Urothelium cell line (cell line): ENCODE data around the gene SLX9.

Experiments
- DNase-seq: peaks from one replicate; pipeline ENCODE4 v3.0.0; 2011; ENCODE audit warnings: low spot score, mixed read lengths
- FAIRE-seq: peaks from 2 replicates; lab custom pipeline; 2011; peaks lifted over from hg19 to GRCh38; lab: Jason Lieb, UNC

Gene SLX9

GRCh38 chr21:44999428-44999971, 59.7 kb downstream of the SLX9 start:
- DNase-seq (no peak), FAIRE-seq (no peak)

DNA sequence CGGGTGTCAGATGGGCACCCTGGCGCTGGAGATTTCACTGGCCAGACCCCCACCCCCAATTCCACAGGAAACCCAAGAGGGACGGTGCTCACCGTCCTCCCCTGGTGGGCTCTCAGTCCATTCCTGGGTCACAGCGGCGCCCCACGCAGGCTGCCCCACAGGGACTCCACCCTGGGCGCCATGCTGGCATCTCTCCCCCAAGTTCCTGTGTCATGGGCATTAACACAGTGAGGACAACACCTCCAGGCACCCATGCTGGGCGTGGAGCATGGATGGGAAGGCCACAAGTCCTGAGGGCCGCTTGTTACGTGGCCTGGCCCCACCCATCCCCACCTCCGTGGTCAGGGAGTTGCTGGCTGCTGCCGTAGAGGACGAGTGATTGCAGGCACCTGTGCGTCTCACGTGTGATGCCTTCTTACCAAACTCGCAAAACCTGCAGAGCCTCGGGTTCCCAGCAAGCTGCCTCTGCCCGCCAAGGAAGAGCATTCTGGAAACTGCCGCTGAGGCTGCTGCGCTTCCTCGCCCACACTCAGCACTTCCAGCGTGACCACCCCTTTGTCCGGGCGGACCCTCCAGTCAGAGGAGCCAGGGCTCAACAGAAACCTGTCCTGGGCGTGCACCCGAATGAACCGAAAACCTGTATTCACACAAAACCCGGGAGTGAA, 60.3 kb downstream of the SLX9 start:
- FAIRE-seq: no peak

GRCh38 chr21:45000637-45001133, 60.9 kb downstream of the SLX9 start:
- DNase-seq (no peak), FAIRE-seq (no peak)

More for the DNA sequence above, 60.3 kb downstream of the SLX9 start:
- DNase-seq: no peak

GRCh38 chr21:45001134-45002095, 61.6 kb downstream of the SLX9 start:
- FAIRE-seq (no peak), DNase-seq (peak; percentile 74)

DNA sequence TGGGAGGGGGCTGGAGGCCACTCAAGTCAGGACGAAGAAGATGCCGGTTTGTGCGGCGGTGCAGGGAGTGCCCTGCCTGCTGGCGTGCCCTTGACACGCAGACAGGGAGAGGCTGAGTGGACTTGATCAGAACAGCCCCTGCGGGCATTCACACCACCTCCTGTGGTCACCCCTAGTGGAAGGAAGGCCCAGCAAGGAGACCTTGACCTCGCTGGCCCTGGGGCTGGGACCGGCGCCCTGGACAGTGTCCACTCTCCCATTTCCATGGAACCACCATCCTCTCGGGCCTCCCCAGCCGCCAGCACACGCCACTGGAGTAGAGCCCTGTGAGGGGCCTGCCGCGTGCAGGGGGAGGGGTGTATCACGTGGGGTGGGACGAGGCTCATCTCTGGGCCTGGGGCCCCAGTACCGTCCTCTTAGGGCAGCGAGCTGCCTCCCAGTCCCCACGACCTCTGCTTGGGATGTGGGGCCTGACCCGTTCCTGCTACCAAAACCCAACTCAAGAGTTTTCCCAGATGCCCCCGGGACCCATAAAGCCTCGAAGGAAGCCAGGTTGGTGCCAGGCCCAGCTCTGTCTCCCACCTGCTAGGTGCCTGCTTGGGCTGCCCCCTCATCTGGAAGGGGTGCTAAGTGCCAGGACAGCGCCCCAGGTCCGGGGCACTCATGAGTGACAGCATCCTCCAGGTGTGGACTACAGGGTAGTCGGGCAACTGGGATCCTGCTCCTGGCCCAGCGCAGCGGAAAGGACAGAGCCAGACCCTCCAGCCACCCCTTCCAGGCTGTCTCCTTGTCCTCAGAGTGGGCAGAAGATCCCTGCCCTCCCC, 62.8 kb downstream of the SLX9 start:
- DNase-seq (no peak), FAIRE-seq (no peak)

DNA sequence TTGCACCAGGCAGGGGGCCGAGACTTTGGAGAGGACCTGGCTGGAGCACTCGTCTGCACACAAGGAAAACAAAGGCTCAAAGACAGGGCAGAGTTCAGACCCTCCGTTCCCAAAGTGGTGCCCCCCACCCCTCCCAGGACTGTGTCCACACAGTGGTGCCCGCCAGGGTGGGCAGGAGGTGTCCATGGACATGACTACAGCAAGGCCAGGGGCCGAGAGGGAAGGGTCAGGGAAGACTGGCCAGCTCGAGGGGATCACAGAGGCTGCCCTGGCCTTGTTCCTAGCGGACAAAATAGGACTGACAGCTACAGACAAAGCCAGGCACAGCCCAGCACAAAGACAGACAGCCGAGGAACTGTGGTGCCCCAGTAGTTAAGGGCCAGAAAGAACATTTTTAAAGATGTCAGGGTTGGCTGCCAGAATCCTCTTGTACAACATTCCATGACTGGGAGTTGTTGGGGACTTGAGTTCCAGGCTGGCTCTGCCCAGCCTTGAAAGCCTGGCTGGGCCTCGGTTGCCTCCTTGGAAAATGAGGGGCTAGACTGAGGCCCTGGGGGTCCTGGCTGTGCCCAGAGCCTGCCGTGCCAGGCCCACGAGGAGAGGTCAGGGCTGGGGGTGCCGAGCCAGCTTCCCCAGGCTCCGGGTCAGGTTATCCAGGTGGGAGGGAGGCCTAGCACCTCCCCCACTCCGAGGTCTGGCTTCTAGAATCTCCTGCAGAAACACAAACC, 63.7 kb downstream of the SLX9 start:
- DNase-seq (no peak), FAIRE-seq (no peak)

- FAIRE-seq (no peak), DNase-seq (no peak)
Measured at GRCh38 chr21:45004059-45004422, 64.2 kb downstream of the SLX9 start.

GRCh38 chr21:45004481-45005247, 64.8 kb downstream of the SLX9 start:
- DNase-seq: peak; percentile 64
- peak; percentile 44 for FAIRE-seq

DNA sequence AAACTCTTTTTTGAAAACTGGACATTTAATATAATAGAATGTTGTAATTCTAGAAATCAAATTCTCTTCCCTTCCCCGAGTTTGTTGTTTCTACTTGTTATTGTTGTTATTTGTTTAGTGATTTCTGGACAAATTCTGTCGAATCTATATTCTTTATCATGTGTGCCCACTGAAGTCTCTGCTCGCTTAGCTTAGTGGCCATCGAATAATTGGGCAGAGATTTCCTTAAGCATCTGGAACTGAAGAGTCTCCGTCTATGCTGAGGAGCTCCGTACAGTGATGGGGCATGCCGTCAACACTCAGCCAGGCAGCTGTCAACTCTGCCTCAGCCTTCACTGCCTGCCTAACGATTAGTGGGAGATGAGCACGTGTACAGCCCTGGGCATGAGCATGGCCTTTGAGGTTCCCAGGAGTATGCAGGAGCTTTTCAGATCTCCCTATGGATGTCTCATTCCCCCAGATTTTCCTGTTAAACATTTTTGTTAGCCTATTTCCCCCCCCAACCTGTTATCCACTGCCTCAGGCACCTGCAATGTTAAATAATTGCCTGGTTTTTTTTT, 66.8 kb downstream of the SLX9 start:
- DNase-seq (no peak), FAIRE-seq (no peak)

DNA sequence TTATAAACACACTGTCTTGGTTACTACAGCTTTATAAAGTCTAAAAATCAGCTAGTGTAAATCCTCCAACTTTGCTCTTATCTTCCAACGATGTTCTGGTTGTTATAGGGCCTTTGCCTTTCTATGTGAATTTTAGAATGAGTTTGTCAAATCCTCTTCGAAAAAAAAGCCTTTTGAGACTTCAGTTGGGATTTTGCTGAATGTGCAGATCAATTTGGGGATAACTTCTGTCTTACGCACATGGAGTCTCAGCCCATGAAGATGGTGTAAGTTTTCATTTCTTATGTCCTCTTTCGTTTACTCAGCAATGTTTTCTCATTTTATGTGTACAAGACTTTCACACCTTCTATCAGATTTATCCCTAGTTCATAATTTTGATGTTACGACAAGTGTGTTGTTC, 69.8 kb downstream of the SLX9 start:
- FAIRE-seq (no peak), DNase-seq (no peak)

DNA sequence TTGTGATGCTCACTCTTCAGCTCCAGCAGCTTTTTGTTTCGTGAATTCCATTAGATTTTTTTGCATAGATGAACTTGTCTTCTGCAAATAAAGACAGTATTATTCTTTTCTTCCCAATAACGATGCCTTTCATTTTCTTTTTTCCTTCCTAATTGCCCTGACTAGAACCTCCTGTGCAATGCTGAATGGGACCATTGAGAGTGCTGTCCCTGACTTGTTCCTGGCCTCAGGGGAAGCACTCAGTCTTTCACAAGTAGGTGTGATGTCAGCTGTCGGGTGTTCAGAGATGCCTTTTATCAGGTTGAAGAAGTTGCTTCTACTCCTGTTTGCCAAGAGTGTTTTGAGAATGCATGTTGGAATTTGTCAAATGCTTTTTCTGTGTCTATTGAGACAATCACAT, 70.3 kb downstream of the SLX9 start:
- no peak for FAIRE-seq

DNA sequence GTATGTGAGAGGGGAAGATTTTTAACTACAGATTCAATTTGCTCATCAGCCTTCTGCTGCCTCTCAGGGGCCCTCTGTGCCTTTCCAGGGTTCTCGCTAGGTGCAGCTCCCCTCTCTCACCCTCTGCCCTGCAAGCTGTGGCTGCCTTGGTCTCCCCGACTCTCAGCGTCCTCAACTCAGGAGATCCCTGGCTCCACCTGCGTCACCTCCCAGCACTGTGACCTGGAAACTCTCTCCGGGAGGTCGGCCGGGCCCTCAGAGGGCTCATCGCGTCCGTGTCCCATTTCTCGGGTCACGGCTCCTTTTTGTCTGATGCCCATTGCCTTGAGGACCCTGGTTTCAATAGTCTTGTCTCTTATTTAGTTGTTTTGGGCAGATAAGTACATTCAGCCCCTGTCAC, 71.0 kb downstream of the SLX9 start:
- no peak for FAIRE-seq
- DNase-seq: no peak

More for the DNA sequence above, 70.3 kb downstream of the SLX9 start:
- DNase-seq: no peak

DNA sequence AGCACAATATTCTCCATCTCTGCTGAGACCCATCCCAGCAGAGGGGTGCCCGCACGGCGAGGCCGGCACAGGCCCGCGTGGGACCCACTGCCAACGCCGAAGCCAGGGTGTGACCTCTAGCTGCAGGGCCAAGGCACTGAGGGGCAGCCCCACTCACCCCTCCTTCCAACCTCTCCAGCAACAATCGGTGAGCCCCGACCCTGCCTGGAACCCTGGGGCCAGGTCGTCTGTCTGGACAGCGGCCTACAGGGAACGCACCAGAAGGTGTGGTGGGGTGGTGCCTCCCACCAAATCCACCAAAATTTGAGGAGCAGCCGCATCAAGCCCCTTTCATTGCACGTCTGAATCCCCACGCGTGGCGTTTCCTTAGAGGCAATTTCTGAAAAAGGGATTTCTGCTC, 71.6 kb downstream of the SLX9 start:
- DNase-seq: no peak
- FAIRE-seq: no peak

- DNase-seq: peak; percentile 91
- FAIRE-seq: peak; percentile 55
Measured at GRCh38 chr21:45011911-45012661, 72.3 kb downstream of the SLX9 start.

GRCh38 chr21:45012662-45013259, 72.9 kb downstream of the SLX9 start:
- DNase-seq: peak; percentile 78
- FAIRE-seq: no peak

- no peak for FAIRE-seq
- peak; percentile 39 for DNase-seq
Measured at GRCh38 chr21:45013260-45013841, 73.5 kb downstream of the SLX9 start.

- DNase-seq (no peak), FAIRE-seq (no peak)
Measured at GRCh38 chr21:45014747-45015468, 75.1 kb downstream of the SLX9 start.
